Transverse colon (tissue), 4 donors: Measurements from ENCODE around the gene TBR1. TPM values are rescaled to one million over a fixed set of nuclear protein-coding genes. Genes with fewer than 3 reads are reported as not detected.

Experiments
- DNase-seq: peaks from one replicate; pipeline ENCODE4 v3.0.0-alpha.2; 2019
- H3K27ac ChIP-seq, 4 donors: fragments of 200-600 bp; sonication (generic); 2 replicates each; pipeline ENCODE4 v1.5.1; 2016 to 2018; ENCODE audit warnings: inconsistent platforms in 4 of 4
- H3K27me3 ChIP-seq: fragments of 200-600 bp; sonication (generic); 2 replicates; pipeline ENCODE4 v1.5.1; 2017; ENCODE audit warnings: inconsistent platforms
- H3K36me3 ChIP-seq, 4 donors: fragments of 200-600 bp; sonication (generic); 2 replicates each; pipeline ENCODE4 v1.5.1; 2017 to 2019; ENCODE audit warnings: inconsistent platforms in 4 of 4
- H3K4me1 ChIP-seq, 4 donors: fragments of 200-600 bp; sonication (generic); 2 replicates each; pipeline ENCODE4 v1.5.1; 2017 to 2020; ENCODE audit warnings: inconsistent platforms in 4 of 4
- H3K4me3 ChIP-seq, 4 donors: fragments of 200-600 bp; sonication (generic); 1 replicate in 1 of 4; 2 replicates in 3 of 4; pipeline versions ENCODE4 v1.5.1 to v1.6.1; 2017 to 2019; ENCODE audit warnings: inconsistent platforms in 4 of 4
- H3K9me3 ChIP-seq, 2 donors: fragments of 200-600 bp; sonication (generic); 2 replicates each; pipeline ENCODE4 v1.5.1; 2017 to 2019; ENCODE audit warnings: inconsistent platforms in 2 of 2
- EP300 ChIP-seq: sonication (generic); formaldehyde crosslinking; IDR thresholded peaks from one replicate; pipeline ENCODE4 v1.6.1; 2017; ENCODE audit warnings: antibody characterized with exemption, low read depth
- POLR2A ChIP-seq: fragments of 450-650 bp; IDR thresholded peaks from one replicate; pipeline ENCODE4 v1.6.1; 2016; ENCODE audit warnings: antibody characterized with exemption, mild to moderate bottlenecking, moderate library complexity
- POLR2AphosphoS5 ChIP-seq, 3 donors: sonication (generic); formaldehyde crosslinking; IDR thresholded peaks; one replicate each; pipeline ENCODE4 v1.6.1; 2016; ENCODE audit warnings: antibody characterized with exemption in 3 of 3
- WGBS, 2 donors: methylation state at CpG; one replicate each; pipeline ENCODE4 v1.1.5; 2018; ENCODE audit warnings: low coverage in 1 of 2; 5-methylcytosine and 5-hydroxymethylcytosine counted together
- in situ Hi-C, 4 donors: fragments of 200-750 bp; cut with MboI; loops; one replicate each; pipeline versions ENCODE4 v1.15.0 to v1.15.1; 2017; ENCODE audit warnings: low sequenced_read_pairs in 3 of 4, low pct_ligation_motif_present in 1 of 4, low pct_unique_long_range_greater_than_20kb in 1 of 4
- intact Hi-C: fragments of 100-400 bp; cut with DNase I; formaldehyde crosslinking; loops from one replicate; pipeline ENCODE4 v1.15.1; 2023; ENCODE audit warnings: low total_unique reads
- total RNA-seq, 4 donors: library from RNA; depleted of rRNA; stranded (reverse); fragments of >200 nt; gene quantifications; one replicate each; pipeline ENCODE4 v1.1.0, GENCODE V29; 2016
- TF ChIP-seq, protein P1 (sequence below), 5 experiments: fragments of 200-600 bp in 3 of 5; fragments of 450-650 bp in 2 of 5; sonication (generic) in 3 of 5; IDR thresholded peaks; 1 replicate in 2 of 5; 2 replicates in 3 of 5; pipeline ENCODE4 v1.5.1; 2016 to 2017; ENCODE audit warnings: antibody characterized with exemption in 5 of 5, inconsistent platforms in 3 of 5, mild to moderate bottlenecking in 2 of 5, moderate library complexity in 1 of 5

TBR1 gene
- total RNA-seq, 4 donors from 2014 or later, result not detected

DNA sequence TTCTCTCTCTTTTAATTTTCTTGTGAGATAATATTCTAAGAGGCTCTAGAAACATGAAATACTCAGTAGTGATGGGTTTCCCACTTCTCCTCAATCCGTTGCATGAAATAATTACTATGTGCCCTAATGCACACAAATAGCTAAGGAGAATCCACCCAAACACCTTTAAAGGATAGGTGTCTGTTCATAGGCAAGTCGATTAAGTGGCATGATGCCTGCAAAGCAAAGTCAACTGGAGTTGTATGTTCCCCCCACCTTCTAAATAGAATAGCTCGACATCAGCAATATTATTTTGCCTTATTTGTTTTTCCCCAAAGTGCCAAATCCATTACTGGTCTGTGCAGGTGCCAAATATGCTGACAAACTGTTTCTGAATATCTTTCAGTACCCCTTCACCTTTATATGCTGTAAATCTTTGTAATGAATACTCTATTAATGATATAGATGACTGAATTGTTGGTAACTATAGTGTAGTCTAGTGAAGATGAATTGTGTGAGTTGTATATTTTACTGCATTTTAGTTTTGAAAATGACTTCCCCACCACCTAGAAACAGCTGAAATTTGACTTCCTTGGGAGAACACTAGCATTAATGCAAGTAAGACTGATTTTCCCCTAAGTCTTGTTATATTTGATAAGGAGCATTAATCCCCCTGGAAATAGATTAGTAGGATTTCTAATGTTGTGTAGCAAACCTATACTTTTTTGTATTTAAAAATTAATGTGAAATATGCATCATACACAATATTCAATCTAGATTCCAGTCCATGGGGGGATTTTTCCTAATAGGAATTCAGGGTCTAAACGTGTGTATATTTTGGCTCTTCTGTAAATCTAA is 9.0 kb downstream of the TBR1 start:
- intact Hi-C loops, result no loop called here
- H3K27ac ChIP-seq, result no peak overlapping the region
- no peak for DNase-seq
- no peaks in the 10 kb centered on the region for H3K9me3 ChIP-seq
- no peak overlapping the region for H3K4me3 ChIP-seq
- peaks cover 5 to 27% (median 21%) of the 10 kb centered on the region in 4 donors for H3K4me1 ChIP-seq
- no peaks in the 10 kb centered on the region for H3K36me3 ChIP-seq
- no peak for TF ChIP-seq EP300
- TF ChIP-seq, protein P1, sequence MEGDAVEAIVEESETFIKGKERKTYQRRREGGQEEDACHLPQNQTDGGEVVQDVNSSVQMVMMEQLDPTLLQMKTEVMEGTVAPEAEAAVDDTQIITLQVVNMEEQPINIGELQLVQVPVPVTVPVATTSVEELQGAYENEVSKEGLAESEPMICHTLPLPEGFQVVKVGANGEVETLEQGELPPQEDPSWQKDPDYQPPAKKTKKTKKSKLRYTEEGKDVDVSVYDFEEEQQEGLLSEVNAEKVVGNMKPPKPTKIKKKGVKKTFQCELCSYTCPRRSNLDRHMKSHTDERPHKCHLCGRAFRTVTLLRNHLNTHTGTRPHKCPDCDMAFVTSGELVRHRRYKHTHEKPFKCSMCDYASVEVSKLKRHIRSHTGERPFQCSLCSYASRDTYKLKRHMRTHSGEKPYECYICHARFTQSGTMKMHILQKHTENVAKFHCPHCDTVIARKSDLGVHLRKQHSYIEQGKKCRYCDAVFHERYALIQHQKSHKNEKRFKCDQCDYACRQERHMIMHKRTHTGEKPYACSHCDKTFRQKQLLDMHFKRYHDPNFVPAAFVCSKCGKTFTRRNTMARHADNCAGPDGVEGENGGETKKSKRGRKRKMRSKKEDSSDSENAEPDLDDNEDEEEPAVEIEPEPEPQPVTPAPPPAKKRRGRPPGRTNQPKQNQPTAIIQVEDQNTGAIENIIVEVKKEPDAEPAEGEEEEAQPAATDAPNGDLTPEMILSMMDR (IDR thresholded peaks at IDR 0.05), result no peak
- TF ChIP-seq POLR2A, result no peak
- no peak for TF ChIP-seq POLR2AphosphoS5 (IDR thresholded peaks at IDR 0.05)
- WGBS, 2 donors, result 17 to 30% methylated on average over 4 of the region's 4 CpGs
- peaks cover 100% of the 10 kb centered on the region for H3K27me3 ChIP-seq
- in situ Hi-C loops, result no loop called here

DNA sequence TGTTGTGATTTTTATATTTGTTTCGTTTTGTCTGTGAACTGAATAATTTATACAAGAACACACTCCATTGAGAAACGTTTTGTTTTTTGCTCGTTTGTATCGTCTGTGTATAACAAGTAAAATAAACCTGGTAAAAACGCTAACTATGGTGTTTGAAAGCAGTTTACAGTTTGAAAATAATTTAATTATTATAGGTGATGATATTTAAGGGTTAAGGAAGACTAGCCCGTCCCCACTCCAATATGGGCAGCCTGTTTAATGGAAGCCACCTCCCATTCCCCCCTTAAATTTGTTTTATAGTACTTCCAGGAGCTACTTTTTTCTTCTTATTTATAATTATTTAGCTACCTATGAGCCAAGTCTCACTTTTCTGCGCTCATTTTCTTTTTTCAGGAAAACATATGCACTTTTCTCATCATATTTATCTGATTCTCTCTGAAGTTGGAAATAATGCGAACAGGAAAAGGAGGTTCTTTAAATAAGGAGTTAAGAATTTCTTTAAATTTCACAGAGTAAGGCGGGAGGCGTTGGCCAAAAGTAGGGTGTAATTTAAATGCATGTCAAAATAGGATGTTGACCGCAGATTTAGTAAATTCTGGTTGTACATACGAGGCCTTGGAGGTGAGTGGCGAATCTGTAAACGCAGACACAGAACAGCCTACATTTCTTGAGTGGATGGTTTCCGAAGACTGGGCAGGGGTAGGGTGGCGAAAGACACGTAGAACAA is 9.8 kb downstream of the TBR1 start:
- Histone ChIP-seq H3K4me1 (peaks cover 5 to 27% (median 21%) of the 10 kb centered on the region in 4 donors), H3K9me3 (no peaks in the 10 kb centered on the region), H3K4me3 (no peak overlapping the region), H3K36me3 (no peaks in the 10 kb centered on the region), H3K27ac (no peak overlapping the region), H3K27me3 (peaks cover 100% of the 10 kb centered on the region)
- no peak for DNase-seq
- intact Hi-C loops (no loop called here), in situ Hi-C loops (no loop called here)
- no peak for TF ChIP-seq POLR2AphosphoS5 (IDR thresholded peaks at IDR 0.05)
- TF ChIP-seq, protein P1 (IDR thresholded peaks at IDR 0.05), result no peak
- TF ChIP-seq EP300, result no peak
- TF ChIP-seq POLR2A, result no peak
- WGBS, 2 donors, result 26 to 36% methylated on average over 16 to 17 of the region's 17 CpGs

DNA sequence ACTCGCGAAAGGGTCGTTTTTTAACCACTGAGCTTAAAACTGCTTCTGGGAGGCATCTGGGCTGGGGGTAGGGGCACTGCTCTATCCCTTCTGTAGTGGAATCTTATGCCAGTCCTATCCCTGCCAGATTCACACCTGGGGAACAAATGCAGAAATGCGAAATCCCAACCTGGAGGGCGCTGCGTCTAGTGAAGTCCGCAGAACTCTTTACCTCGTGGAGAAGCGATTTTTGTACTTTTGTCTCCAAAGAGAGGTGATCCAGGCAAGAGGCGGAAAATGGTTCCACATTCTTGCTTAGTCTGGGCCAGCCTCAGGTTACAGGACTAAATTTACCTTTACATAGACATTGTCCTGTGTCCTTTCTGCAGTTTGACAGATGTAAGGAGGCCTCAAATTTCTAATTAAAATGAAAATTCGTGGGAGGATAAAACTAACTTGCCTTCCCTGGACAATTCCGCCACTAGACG is 10.4 kb downstream of the TBR1 start:
- H3K36me3 ChIP-seq, result no peaks in the 10 kb centered on the region
- H3K9me3 ChIP-seq, result no peaks in the 10 kb centered on the region
- no peak for DNase-seq
- intact Hi-C loops (no loop called here), in situ Hi-C loops (no loop called here)
- peak overlapping the region in 1 of 4 donors; percentile 41 for H3K4me3 ChIP-seq
- peaks cover 5 to 27% (median 21%) of the 10 kb centered on the region in 4 donors for H3K4me1 ChIP-seq
- TF ChIP-seq, protein P1 (IDR thresholded peaks at IDR 0.05), result peak in 3 of 5 experiments; percentile 15 to 43 (median 25)
- no peak for TF ChIP-seq EP300
- WGBS, 2 donors, result 18 to 28% methylated on average over 10 to 13 of the region's 13 CpGs
- H3K27ac ChIP-seq, result no peak overlapping the region
- H3K27me3 ChIP-seq, result peaks cover 100% of the 10 kb centered on the region

DNA sequence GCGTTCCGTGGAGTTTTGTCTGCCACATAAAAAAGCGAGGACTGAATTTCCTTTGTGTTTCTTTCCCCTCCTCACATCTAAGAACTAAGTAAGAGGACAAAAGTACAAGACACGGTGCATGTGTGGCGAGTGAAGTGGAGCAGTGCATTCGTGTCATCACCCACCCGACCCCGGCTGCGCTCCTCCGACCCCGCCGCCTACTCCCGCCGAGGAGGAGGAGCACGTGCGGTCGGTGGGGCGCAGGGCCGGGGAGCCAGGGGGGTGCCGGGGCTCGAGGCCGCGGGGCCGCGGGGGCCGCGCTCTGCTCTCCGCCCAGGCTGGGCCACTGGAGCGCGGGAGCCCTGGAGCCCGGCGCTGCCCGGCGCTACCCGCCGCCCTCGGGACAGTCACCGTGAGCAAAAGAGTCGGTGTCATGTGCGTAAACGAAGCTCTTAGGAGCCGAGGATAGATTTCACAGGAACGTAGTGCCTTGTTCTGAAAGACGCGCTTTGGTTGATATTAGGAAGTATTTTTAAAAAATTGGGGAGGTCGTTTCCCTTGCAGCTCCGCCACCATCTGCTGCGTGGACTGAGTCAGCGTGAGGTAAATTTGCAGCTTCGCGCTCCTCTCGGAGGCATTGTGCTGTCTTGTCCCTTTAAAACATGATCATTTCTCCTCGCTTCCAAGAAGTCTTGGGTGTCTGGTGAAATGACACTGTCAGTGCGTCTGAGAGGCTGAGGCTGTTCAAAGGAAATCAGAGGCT is 11.0 kb downstream of the TBR1 start:
- in situ Hi-C loops, result no loop called here
- no peak overlapping the region for H3K27ac ChIP-seq
- H3K27me3 ChIP-seq, result peaks cover 100% of the 10 kb centered on the region
- TF ChIP-seq POLR2AphosphoS5 (IDR thresholded peaks at IDR 0.05) (no peak), EP300 (no peak), POLR2A (no peak)
- TF ChIP-seq, protein P1 (IDR thresholded peaks at IDR 0.05), result no peak
- intact Hi-C loops, result no loop called here
- DNase-seq, result no peak
- peaks cover 5 to 27% (median 21%) of the 10 kb centered on the region in 4 donors for H3K4me1 ChIP-seq
- 8 to 10% methylated on average over 2 to 41 of the region's 54 CpGs for WGBS, 2 donors
- peak overlapping the region in 2 of 4 donors; percentile 27 to 41 for H3K4me3 ChIP-seq
- H3K9me3 ChIP-seq, result no peaks in the 10 kb centered on the region
- H3K36me3 ChIP-seq, result no peaks in the 10 kb centered on the region
